ENCODE measurements around the gene PDIK1L.

The PDIK1L gene

DNA sequence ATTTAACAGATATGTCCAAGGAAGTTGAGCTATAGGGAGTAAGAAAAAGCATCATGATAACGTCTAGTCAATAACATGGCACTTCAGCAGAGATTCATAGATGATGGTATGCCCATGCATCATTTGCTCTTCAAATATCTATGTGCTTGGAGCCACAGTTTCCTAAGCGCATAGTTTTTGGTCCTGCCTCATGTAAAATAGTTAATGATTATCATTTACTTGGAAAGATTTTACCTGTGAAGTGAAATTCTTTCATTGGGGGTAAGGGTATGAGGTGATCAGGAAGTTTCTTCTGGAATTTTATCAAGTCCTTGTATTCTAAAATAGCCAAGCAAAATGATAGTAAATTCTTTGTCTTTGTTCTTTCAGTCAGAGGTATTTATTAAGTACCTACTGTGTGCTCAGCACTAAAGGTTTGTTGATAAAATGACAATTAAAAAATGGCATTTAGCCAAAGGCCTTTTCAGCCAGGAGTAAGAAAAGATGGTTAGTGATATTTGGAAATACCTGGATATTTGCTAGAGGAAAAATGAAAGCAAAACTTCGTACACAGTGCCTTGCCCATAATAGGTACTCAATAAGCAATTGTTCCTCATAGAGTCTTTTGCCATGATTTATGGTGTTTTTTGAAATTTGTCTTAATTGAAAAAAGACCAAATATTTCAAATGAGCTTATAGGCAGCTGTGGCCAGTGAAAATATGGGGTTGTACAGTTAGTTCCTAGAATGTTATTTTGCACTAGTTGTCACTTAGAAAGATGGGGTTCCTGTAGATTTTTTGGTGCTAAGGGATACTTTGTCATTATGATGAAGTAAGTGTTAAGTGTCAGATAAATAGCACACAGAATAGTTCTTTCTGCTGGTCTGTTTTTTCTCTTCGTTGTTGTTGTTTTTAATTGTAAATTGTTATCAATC is 13.1 kb downstream of the PDIK1L start:
- no peak for DNase-seq

DNA sequence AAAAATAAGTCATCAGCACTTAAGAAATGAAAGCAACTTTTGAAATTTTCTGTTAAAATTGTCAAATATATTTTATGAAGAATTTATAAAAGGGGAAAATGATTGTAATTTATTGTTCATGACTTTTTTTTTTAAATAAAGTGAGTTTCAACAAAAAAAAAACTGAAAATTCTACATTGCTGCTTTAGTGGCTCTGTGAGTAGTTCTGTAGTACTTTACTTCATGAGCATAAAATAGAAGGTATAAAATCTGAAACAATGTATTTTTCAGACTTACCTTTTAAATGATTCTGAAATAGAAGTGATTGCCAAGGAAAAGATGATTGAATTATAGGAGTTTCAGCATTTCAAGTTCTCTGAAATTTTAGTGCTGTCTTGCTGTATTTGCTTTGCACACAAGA is 13.8 kb downstream of the PDIK1L start:
- DNase-seq: no peak

DNA sequence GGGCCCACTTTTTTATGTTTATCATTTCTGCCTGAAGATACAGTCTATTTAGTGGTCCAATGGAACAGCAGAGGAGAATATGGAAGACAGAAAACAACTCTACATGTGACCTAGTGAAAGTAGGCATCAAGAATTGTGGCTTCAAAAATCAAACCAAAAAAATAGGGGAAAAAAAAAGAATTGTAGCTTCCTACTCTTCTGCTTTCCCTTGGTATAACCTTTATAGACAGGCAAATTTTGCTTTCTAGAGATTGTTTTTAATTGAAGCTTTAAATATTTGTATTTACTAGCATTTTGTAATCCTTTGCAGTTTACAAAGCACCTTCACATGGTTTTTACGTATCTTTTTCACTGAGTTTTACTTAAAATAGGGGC is 14.3 kb downstream of the PDIK1L start:
- DNase-seq: no peak

- DNase-seq: no peak
Measured at GRCh38 chr1:26126321-26127084, 14.9 kb downstream of the PDIK1L start.

DNA sequence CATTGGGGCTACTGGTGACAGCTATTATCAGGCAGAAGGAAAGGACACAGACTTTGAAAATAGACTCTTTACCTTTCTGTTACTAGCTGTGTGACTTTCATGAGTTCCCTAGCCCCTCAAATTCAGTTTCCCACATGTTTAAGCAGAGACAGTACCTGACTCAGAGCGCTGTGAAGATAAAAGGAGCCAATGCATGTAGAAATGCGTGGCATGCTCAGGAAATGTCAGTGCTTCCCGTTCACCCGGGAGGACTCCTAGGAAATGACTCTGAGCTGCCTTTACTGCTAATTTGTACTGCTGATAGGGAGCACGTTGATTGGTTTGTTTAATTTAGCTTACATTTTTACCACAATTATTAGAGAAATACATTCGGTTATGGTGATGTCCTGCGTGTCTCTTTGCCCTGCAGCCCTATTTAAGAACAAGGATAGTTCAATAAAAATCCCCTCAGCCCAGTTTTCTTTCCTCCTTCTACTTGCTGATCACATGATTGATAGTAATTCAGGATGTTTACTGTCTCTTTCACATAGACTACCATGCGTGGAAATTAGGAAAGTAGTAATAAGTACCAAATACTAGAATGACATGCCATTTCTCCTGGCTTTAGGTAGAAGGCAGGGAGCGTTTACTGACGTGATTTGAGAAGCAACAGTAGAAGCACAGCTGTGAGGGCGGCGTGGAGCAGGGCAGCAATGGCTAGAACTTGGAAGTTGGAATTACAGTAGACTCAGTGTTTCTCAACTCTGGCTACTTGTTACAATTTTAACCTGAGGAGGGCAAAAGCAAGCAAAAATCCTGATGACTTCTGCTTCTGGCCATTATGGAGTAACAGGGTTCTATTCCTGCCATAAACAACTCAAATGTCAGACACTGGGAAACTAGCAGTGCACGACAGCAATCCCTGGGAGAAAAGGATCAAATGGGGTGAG is 15.9 kb downstream of the PDIK1L start:
- DNase-seq: no peak

DNA sequence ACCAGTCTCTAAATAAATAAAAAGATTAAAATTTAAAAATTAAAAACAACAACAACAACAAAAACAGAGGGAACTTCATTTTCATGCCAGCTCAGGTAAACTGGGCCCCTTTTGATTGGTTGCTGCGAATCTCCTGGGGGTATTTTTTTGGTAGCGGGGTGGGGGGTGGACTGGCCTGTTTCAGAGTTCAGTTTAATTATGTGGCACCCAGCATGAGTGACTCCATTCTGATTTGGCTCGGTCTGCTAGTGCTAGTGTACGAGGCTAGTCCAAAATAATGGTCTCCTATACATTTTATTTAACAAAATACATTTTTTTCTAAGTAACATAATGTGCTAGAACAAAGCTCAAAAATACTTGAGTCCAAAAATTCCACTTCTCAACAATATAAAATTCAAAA is 18.2 kb downstream of the PDIK1L start:
- no peak for DNase-seq

GRCh38 chr1:26130695-26131094 is 19.1 kb downstream of the PDIK1L start:
- DNase-seq: no peak

DNA sequence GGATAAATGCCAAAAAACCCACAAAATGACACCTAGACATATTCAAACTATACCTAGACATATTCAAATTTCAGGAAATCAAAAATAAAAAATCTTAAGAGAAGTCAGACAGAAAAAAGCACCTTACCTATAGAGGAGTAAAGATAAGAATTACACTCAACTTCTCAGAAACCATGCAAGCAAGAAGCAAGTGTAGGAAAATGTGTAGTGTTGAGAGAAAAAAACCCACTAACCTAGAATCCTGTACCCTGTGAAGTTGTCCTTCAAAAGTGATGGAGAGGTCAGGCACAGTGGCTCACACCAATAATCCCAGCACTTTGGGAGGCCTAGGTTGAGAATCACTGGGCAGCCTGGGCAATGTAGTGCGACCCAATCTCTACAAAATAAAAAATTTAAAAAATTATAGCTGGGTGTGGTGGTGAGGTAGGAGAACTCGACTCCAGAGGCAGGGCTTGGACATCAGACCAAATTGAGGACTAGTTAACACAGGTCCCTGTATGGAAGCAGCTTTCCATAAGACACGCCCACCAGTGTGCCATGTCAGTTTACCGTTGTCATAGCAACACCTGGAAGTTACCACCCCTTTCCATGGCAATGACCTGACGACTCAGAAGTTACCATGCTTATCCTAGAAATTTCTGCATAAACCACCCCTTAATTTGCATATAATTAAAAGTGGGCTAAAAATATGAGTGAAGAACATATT is 20.7 kb downstream of the PDIK1L start:
- DNase-seq: no peak

GRCh38 chr1:26132834-26133167 is 21.2 kb downstream of the PDIK1L start:
- no peak for DNase-seq

DNA sequence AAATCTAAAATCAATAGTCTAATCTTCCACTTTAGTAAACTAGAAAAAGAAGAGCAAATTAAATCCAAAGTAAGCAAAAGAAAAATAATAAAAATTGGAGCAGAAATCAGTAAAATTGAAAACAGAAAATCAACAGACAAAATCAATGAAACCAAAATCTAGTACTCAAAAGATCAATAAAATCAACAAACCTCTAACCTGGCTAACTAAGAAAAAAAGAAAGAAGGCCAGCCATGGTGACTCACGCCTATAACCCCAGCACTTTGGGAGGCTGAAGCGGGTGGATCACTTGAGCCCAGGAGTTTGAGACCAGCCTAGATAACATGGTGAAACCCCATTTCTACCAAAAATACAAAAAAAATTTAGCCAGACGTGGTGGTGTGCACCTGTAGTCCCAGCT is 22.8 kb downstream of the PDIK1L start:
- DNase-seq: no peak

- no peak for DNase-seq
Measured at GRCh38 chr1:26138974-26139558, 27.4 kb downstream of the PDIK1L start.

GRCh38 chr1:26142159-26142558 is 30.5 kb downstream of the PDIK1L start:
- no peak for DNase-seq

GRCh38 chr1:26145041-26145959 is 33.7 kb downstream of the PDIK1L start:
- peak; percentile 75 for DNase-seq

DNA sequence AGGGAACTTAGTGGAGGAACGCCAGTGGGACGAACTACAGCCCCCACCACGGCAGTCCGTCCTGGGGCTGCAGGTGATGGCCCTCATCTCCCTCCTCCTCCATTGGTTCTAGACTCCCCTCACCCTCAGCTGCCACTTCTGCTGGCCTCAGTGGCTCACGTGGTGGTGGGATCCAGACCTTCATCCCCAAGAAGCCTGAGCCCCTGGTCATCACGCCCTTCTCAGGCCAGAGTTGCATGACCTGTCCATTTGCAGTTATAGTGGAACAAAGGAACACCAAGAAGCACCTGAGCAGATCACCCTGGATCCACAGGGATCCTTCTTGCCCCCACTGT is 34.3 kb downstream of the PDIK1L start:
- no peak for DNase-seq

GRCh38 chr1:26148887-26149286 is 37.3 kb downstream of the PDIK1L start:
- DNase-seq: no peak

DNA sequence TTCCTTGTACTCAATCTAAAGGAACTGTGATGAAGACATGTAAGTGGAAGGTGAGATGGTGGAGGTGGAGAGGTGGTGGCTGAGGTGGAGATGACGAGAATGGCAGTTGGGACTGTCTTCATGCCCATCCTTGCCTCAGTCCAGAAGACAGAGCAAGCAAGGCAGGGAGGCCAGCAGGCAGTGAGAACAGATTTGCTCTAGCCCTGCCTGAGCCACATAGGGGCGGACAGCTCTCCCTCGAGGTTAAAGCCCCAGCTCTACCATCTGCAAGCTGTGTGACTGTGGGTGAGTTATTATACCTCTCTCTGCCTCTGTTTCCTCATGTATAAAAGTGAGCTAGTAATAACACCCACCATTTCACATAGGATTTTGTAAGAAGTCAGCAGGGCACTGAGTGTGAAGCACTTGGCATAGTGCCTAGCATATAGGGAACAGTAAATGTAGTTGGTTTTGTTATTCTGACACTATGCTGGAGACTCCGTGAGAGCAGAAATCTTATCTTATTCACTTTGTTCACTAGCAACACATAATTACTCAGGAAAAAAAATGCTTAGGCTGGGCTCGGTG is 42.4 kb downstream of the PDIK1L start:
- no peak for DNase-seq

DNA sequence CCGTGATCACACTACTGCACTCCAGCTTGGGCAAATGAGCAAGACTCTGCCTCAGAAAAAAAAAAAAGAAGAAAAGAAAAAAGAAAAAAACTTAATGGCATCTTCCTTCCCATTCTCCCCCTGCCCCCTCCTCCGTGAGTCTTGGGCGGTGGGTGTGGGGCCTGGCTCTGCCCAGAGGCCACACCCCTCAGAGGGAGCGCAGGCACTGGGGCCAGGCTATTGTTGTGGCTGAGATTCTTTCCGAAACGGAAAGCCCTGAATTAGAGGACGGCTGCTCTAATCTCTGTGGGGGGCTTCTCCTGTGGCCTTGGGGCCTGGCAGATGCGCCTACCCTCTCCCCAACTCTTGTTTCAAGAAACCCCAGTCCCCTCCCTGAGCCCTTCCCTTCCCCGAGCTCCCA is 43.1 kb downstream of the PDIK1L start:
- DNase-seq: no peak

DNA sequence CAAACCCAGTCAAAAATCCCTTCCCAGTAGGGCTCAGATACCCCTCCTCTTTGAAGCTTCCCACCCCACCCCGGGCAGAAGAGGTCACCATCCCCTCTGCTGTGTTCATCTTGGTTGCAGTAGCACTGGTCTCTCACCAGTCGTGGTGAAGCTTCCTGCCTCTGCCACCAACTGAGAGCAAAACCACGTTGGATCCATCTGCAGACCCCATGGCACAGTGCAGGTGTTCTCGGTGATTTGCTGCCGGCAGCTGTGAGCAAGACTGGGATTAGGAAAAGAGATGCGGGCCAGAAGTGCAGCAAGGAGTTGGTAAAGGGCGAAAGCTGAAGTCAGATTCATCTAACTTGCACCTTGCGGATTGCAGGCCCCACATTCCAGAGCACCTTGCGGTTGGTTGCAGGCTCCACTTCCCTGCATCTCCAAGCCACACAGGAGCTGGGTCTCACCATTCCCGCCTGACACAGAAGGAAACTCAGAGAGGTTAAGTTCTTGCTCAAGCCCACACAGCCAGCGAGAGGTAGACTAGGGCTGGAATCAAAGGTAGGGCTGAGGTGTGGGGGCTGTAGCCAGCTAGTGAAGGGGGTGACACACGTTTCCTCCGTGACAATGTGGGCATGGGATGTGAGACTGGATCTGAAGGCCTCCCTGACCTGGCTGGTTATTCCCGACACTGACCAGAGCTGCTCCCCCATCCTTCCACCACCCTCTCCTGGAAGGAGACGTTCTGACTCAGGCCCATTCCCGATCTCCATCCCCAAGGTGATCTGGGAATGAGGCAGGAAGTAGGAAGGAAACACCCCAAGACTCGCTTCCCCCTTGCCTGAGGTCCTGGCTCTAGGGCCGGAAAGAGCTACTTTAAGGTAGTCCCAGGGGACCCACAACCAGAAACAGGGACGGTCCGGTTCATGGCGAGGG is 44.0 kb downstream of the PDIK1L start:
- DNase-seq: no peak

DNA sequence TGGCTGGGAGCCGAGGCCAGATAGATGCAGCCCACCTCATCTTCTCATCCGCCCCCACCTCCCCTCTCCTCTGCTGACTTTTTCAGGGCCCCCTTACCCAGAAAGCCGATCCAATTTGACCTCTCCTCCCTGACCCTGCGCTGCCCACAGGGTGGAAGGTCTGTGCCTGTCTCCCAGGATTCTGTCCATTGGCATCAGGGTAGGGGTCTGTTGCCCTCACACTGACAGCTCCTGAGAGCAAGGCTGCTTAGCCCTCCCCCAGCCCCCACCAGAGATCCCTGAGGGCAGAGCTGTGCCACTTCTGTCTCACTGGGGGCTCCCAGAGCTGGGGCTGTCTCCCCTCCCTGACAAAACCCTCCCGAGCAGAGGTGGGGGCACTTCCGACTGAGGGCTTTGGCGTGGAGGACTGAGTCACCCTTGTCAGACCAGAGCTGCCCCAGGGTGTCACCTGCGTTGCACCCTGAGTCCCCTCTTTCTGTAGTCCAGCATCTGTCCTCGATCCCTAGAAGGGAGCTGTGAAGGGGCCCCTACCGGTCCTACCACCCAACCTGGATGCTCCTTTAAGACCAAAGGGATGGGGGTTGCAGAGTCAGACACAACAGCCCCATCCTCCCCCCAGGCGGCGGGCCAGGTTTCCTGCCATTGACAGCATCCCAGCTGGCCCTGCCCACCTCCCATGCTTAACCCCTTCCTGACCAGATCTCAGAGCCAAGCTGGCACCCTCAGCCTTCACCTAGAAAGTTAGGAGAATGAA is 44.8 kb downstream of the PDIK1L start:
- peak; percentile 62 for DNase-seq

Measured in right hindlimb (tissue), 1 donor.